ENCODE results near the gene FJX1.

FJX1 gene

DNA sequence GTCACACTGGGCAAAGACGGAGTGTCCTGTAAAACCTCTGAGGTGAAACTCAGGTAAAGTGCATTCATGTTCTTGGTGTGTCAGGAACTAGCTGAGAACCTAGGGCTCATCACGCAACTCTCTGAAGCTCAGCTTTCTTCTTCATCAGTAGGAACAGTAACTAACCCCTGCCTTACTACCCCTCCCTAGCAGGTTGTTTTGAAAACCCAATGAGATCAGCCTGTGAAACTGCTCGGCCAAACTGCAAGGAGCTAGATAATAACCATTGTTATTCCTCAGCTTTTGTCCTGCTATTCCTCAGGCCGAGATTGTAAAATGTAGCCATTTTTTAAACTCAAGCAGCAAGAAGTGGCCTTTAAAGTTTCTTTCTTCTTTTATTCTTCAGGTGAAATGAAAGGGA, 9.8 kb upstream of the FJX1 start:
- DNase-seq, result no peak

DNA sequence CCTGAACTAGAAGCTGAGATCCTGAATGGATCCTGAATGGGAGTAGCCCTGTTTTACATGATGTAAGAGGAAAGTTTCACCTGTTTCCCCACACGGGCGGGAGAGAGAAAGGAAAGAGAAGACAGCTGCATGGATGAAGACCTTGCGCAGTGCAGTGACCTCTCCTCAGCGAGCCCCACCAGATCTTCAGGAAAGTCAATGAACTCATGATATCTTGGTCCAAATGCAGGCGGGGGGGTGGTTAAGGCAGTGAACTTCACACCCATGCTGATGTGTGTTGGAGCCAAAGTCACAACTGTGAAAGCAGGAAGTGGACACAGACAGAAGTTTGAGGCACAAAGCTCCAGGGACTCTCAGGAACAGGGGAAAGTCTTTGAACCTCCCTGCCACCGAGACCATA, 8.6 kb upstream of the FJX1 start:
- no peak for DNase-seq

GRCh38 chr11:35610631-35611030, 7.6 kb upstream of the FJX1 start:
- no peak for DNase-seq

DNA sequence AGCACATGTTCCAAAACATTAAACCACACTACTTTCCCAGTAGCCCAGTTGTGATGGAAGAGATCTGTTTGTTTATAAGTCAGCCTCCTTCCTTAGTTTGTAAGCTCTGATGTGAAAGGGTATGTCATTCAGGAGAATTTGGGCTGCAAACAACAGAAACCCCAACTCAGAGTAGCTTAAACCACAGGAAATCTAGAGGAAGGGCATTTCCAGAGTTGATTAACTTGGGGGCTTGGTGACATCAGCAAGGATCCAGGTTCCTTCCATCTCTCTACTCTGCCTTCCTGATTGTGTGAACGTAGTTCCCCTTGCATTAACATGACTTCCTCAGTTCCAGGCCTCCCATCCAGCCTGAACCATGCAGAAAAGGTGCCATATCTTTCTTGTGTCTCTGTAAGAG, 6.5 kb upstream of the FJX1 start:
- DNase-seq, result no peak

DNA sequence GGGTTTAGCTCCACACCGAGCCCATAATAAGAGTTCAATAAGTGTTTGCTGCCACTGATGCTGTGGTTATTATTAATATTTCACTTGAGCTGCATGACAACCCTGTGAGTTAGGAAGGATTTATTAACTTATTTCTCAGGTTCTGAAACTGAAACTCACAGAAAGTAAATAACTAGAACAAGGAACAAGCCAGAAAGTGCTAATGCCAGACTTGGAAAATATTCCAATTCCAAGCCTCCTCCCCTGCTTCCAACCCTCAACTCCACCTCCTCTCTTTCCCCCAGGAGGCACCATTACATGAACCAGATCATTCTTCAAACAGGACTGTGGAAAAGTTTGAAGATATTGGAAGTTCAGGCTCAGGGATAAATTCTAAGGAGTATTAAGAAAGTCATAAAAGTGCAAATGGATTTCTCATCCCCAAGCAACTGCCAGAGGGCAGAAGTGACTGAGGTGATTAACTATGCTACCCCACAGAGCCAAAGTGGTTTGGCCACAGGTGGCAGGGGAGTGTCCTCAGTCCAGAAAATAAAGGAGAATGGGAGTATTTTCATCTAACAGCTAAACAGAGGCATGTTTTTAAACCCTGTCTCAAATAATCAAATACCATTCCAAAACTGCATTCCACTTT, 3.2 kb upstream of the FJX1 start:
- DNase-seq, result no peak

- DNase-seq, result peak; percentile 6
Measured at GRCh38 chr11:35615921-35616900, 2.0 kb upstream of the FJX1 start.

- DNase-seq, result no peak
Measured at GRCh38 chr11:35617316-35617686, 959 bp upstream of the FJX1 start.

DNA sequence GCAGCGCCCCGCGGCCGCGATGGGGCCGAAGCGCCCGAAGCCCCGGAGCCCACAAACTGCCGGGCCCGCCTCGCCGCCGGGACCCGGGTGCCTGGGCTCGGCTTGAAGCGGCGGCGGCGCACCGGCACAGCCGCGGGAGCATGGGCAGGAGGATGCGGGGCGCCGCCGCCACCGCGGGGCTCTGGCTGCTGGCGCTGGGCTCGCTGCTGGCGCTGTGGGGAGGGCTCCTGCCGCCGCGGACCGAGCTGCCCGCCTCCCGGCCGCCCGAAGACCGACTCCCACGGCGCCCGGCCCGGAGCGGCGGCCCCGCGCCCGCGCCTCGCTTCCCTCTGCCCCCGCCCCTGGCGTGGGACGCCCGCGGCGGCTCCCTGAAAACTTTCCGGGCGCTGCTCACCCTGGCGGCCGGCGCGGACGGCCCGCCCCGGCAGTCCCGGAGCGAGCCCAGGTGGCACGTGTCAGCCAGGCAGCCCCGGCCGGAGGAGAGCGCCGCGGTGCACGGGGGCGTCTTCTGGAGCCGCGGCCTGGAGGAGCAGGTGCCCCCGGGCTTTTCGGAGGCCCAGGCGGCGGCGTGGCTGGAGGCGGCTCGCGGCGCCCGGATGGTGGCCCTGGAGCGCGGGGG, 346 bp downstream of the FJX1 start:
- DNase-seq, result no peak

DNA sequence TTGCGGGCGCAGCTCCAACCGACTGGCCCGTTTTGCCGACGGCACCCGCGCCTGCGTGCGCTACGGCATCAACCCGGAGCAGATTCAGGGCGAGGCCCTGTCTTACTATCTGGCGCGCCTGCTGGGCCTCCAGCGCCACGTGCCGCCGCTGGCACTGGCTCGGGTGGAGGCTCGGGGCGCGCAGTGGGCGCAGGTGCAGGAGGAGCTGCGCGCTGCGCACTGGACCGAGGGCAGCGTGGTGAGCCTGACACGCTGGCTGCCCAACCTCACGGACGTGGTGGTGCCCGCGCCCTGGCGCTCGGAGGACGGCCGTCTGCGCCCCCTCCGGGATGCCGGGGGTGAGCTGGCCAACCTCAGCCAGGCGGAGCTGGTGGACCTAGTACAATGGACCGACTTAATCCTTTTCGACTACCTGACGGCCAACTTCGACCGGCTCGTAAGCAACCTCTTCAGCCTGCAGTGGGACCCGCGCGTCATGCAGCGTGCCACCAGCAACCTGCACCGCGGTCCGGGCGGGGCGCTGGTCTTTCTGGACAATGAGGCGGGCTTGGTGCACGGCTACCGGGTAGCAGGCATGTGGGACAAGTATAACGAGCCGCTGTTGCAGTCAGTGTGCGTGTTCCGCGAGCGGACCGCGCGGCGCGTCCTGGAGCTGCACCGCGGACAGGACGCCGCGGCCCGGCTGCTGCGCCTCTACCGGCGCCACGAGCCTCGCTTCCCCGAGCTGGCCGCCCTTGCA, 1.0 kb downstream of the FJX1 start:
- no peak for DNase-seq

DNA sequence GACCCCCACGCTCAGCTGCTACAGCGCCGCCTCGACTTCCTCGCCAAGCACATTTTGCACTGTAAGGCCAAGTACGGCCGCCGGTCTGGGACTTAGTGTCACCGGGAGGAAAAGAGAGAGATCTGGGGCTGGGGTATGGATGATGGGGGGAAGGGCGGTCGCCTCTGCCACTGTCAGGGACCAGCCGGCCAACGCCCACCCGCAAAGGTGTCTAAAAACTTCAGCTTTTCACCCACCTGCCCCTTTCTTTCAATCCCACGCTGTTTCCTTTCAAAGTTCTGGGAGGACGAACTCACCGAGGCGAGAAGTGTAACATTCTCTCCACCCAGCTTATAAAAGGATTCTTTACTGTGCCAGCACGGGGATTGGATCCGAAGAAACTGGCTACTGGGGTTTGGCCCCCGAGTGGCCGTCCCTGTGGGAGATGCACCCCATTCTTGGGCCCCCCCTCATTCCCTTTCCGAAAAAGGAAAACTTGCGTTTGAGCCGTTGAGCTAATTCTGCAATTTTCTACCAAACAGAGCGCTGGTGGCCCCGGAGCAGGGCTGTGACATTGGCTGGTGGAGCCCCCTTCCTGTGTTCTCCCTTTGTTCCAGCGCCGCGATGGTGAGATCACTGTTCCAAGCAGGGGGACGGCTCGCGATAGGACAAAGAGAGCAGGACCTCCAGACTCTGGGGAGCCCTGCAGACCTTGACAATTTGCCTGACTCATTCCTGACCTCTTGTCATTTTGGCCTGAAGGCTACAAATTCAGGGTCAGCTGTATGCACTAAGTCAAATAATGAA, 1.8 kb downstream of the FJX1 start:
- no peak for DNase-seq

DNA sequence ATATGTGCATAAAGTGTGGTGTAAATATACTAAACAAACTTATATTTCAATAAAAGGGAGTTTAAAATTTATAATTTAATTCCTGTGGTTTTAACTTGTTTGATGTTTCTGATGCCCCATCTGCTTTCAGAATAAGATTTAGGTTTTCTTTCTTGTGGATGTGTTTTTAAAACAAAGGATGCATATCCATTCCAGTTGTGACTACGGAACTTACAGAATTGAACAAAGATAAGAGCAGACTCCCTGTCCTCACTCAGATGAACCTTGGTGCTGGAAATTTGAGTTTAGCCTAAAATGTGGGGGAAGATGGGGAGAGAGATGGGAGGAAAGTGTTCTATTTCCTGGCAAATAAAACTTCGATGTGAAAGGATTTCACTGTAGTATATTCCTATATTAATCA, 2.5 kb downstream of the FJX1 start:
- DNase-seq, result no peak

- DNase-seq, result no peak
Measured at GRCh38 chr11:35621620-35622019, 3.4 kb downstream of the FJX1 start.

DNA sequence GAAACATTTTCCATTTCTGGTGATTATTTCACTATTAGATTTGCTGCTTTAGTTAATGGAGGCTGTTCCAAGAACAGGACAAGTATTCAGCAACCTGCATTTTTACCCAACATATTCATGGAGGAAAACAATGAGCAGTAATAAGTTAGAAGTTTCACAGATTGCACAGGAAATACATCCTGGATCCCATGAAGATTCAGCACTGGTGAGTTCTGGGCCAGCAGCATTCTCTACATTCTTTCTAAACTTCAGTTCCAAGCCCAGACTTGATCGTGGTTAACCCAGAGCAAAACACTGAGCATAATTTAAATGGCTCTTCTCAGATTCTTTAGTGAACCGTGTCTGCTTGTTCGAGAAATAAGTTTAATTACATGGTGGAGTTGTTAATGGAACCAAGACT, 3.8 kb downstream of the FJX1 start:
- no peak for DNase-seq

DNA sequence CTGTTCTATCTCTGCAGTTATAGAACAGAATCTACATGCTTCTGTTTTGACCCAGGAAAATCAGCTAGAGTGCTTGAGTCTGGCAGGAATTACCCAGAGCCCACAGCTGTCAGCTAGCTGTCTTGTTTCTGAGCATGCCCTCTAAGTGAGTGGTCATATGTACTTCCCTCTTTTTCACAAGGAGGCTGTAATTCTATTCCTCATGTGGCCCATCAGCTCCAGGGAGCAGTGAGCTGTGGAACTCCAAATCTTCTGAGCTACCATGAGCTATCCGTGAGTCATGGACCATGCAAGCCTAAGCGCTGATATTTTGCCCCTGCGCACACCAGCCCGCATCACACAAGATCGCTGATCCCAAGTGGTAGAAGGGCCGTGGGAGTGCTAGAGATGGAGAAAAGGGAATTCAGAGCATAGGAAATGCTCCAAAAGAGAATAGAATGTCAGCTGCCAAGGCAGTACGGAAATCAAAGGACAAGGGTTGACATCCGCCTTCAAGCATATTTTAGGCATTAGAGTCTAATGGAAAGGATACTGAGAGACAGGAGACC, 5.4 kb downstream of the FJX1 start:
- no peak for DNase-seq

- DNase-seq, result no peak
Measured at GRCh38 chr11:35624316-35624715, 6.1 kb downstream of the FJX1 start.

DNA sequence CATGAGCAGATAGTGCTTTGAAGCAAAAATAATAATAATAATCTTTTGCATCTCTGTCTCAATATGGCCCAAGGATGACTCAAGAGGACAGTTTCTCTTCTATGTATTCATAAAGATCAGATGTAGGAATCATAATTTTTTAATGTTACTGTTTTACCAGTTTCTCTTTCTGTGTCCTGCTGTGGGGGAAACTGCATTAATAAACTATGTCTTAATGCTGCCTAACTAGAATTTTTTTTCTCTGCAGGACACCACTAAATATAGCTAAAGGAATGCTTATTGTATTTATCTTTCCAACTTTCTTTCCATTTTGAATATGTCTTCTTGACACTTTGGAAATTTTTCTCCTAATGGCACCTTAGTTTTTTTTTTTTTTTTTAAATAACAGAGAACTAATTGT, 6.5 kb downstream of the FJX1 start:
- DNase-seq, result no peak

DNA sequence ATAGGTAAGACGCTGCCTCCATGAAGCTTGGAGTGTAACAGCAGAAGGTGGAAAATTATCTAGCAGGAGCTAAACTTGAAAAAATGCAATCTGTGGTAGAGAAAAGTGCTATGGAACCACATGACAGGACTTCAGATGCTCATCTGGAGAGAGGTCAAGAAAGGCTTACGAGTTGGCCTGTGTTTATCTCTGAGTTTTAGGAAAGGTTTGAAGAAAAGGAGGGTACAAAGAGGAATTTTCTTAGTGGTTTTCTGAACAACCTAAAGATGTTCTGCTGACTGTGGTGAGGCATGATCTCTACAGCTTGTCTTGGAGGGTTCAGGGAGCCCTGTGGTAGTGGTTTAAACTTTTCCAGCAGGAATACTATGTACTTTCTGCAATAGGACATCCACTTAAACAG, 8.2 kb downstream of the FJX1 start:
- no peak for DNase-seq

DNA sequence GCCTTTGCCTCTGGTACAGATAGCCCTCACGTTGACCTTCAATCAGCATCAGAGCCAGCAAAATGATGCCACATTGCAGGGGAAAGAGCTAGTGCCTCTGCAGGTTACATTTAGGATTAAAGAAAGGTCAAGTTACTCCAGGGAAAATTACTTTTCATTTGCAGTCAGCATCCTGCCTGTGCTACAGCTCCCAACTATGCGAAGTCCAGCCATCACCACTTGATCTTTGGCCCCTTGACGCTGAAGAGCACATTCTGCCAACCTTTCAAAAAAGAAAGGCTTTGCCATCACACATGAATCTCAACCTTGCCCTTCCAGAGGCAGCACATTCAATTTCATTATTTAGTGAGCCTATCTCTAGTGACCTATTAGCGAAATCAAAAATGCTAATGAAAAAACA, 11.3 kb downstream of the FJX1 start:
- DNase-seq, result no peak

DNA sequence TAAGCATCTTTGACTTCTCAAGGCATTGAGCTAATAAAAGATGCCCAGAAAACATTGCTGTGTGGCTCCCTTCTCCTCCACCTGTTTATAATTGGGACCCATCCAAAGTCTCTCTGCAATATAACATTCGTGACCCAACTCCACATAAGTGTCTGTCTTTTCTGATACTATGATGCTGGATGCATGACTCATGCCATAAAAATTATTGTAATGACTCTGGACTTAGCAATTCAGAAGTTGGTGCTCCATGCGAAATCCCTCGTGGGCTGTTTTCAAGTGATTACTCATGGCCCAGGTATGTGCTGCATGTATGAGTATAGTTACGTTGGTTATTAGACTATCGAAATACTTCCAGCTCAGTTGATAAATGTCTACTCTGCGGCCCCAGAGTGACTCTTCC, 11.7 kb downstream of the FJX1 start:
- no peak for DNase-seq

GRCh38 chr11:35631891-35632290, 13.6 kb downstream of the FJX1 start:
- DNase-seq, result no peak

- no peak for DNase-seq
Measured at GRCh38 chr11:35632301-35632700, 14.0 kb downstream of the FJX1 start.

DNA sequence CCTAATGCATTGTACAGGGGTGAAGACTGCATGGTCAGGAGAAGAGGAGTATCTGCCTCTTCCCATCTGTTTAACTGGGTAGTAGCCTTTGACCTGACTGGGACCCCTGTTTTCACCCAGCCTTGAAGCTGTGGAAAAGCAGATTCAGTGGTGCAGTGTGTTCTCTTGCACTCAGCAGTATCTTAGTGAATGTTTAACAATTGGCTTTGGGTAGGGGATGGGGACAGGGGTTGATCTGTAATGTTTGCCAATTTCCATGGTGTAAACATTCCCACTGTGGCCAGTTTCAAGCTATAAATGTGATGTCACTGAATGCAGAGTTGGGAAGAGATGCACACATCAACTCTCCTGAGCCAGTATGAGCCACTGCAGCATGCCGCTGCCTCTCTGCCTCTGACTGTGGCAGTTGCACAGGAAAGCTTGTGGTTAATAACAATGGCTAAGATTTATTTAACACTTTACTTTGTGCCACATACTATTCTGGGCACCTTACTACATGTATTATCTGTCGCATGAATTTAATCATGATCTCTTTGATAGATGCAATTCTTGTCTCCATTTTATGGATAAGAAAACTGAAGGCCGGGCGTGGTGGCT, 15.7 kb downstream of the FJX1 start:
- DNase-seq, result no peak

Data from activated gamma-delta T cell treated with Interleukin-2 at 50 U/mL for 16 hours (primary cell).